SU-DHL-6 (cell line): ENCODE data around the gene ISX.

Experiments
- H2AFZ ChIP-seq: fragments of 200-600 bp; sonication (generic); 2 replicates; pipeline ENCODE4 v1.6.1; 2014; ENCODE audit warnings: low read depth, mild to moderate bottlenecking, moderate library complexity, mixed read lengths, antibody characterized with exemption, low read length; ENCODE audit not compliant: severe bottlenecking
- H3F3A ChIP-seq: fragments of 200-600 bp; shearing (Covaris generic); 2 replicates; pipeline ENCODE4 v1.6.0; 2016; ENCODE audit warnings: antibody characterized with exemption, mild to moderate bottlenecking; ENCODE audit not compliant: insufficient read depth
- H3K27ac ChIP-seq: fragments of 200-600 bp; sonication (generic); 2 replicates; pipeline ENCODE4 v1.5.1; 2016; ENCODE audit warnings: low read depth, mild to moderate bottlenecking, low read length, moderate library complexity, mixed read lengths
- H3K27me3 ChIP-seq: fragments of 200-600 bp; sonication (generic), shearing (Covaris generic); 2 replicates; pipeline ENCODE4 v1.6.0; 2014; ENCODE audit warnings: mild to moderate bottlenecking, low read length
- H3K36me3 ChIP-seq: fragments of 200-600 bp; sonication (generic); 2 replicates; pipeline ENCODE4 v1.6.1; 2014; ENCODE audit warnings: mild to moderate bottlenecking, low read length, mixed read lengths
- H3K4me2 ChIP-seq: fragments of 300-600, 200-600 bp; shearing (Covaris generic), sonication (generic); 2 replicates; pipeline ENCODE4 v1.6.0; 2014; ENCODE audit warnings: low read length, low read depth, mild to moderate bottlenecking; ENCODE audit not compliant: poor library complexity, severe bottlenecking
- H3K4me3 ChIP-seq: fragments of 200-600 bp; sonication (generic); 2 replicates; pipeline ENCODE4 v1.5.1; 2014; ENCODE audit warnings: antibody characterized with exemption, low read length, mild to moderate bottlenecking, mixed read lengths; ENCODE audit not compliant: insufficient read depth, poor library complexity, severe bottlenecking
- H3K79me2 ChIP-seq: fragments of 200-600 bp; sonication (generic); 2 replicates; pipeline ENCODE4 v1.6.1; 2014; ENCODE audit warnings: mild to moderate bottlenecking, low read length, moderate library complexity; ENCODE audit not compliant: insufficient read depth
- H3K9ac ChIP-seq: fragments of 200-600 bp; sonication (generic); 2 replicates; pipeline ENCODE4 v1.7.0; 2014; ENCODE audit warnings: mild to moderate bottlenecking, low read length
- H3K9me2 ChIP-seq: fragments of 200-600 bp; sonication (generic); replicated peaks from 2 replicates; pipeline ENCODE4 v1.6.1; 2014; ENCODE audit warnings: low read length; ENCODE audit not compliant: insufficient read depth
- H3K9me3 ChIP-seq: fragments of 200-600 bp; sonication (generic); 2 replicates; pipeline ENCODE4 v1.6.1; 2014; ENCODE audit warnings: low read length, mixed read lengths; ENCODE audit not compliant: insufficient read depth
- H4K20me1 ChIP-seq: fragments of 200-600 bp; sonication (generic); 2 replicates; pipeline ENCODE4 v1.6.1; 2014; ENCODE audit warnings: low read depth, mild to moderate bottlenecking, antibody characterized with exemption, low read length, moderate library complexity, mixed read lengths
- EZH2phosphoT487 ChIP-seq: fragments of 200-600 bp; sonication (generic), shearing (Covaris generic); conservative IDR thresholded peaks from 2 replicates; pipeline ENCODE4 v1.6.1; 2018; ENCODE audit warnings: mild to moderate bottlenecking, antibody characterized with exemption, low read length, moderate library complexity, mixed read lengths
- TF ChIP-seq, protein P1 (sequence below): fragments of 200-600 bp; sonication (generic); IDR thresholded peaks from one replicate; pipeline ENCODE4 v1.5.1; 2017; ENCODE audit warnings: antibody characterized with exemption, mild to moderate bottlenecking, low read length, moderate library complexity; ENCODE audit not compliant: insufficient read depth, poor library complexity, severe bottlenecking

Gene ISX

DNA sequence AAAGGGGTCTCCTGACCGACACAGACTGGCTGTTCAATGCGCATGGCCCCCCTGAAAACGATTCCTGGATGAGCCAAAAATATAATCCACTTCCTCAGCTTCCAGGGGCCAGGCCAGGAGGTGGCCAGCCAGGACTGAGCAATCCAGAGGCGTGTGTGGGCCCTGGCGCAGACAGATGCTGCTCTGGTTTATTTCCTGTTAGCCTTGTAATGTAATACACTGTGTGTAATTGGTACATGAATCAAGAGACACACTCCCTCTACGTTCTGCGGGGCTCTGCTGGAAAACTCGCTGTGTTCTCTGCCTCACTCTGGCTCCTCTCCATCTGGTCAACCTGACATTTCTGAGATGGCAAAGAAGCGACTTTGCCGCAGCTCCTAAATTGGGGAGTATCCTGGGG, 26.3 kb upstream of the ISX start:
- no peaks in the 10 kb centered on the region for H3K9me3 ChIP-seq
- no peaks in the 10 kb centered on the region for H3K9me2 ChIP-seq
- no peak overlapping the region for H3K9ac ChIP-seq
- H3K36me3 ChIP-seq = no peaks in the 10 kb centered on the region
- H3K27ac ChIP-seq = no peak overlapping the region
- H3K4me3 ChIP-seq = no peak overlapping the region
- H4K20me1 ChIP-seq = no peaks in the 10 kb centered on the region
- TF ChIP-seq, protein P1, sequence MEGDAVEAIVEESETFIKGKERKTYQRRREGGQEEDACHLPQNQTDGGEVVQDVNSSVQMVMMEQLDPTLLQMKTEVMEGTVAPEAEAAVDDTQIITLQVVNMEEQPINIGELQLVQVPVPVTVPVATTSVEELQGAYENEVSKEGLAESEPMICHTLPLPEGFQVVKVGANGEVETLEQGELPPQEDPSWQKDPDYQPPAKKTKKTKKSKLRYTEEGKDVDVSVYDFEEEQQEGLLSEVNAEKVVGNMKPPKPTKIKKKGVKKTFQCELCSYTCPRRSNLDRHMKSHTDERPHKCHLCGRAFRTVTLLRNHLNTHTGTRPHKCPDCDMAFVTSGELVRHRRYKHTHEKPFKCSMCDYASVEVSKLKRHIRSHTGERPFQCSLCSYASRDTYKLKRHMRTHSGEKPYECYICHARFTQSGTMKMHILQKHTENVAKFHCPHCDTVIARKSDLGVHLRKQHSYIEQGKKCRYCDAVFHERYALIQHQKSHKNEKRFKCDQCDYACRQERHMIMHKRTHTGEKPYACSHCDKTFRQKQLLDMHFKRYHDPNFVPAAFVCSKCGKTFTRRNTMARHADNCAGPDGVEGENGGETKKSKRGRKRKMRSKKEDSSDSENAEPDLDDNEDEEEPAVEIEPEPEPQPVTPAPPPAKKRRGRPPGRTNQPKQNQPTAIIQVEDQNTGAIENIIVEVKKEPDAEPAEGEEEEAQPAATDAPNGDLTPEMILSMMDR = no peak
- TF ChIP-seq EZH2phosphoT487 = no peak
- H3K4me2 ChIP-seq = no peak overlapping the region
- no peaks in the 10 kb centered on the region for H3F3A ChIP-seq
- H3K79me2 ChIP-seq = no peaks in the 10 kb centered on the region
- no peak overlapping the region for H2AFZ ChIP-seq
- no peaks in the 10 kb centered on the region for H3K27me3 ChIP-seq

DNA sequence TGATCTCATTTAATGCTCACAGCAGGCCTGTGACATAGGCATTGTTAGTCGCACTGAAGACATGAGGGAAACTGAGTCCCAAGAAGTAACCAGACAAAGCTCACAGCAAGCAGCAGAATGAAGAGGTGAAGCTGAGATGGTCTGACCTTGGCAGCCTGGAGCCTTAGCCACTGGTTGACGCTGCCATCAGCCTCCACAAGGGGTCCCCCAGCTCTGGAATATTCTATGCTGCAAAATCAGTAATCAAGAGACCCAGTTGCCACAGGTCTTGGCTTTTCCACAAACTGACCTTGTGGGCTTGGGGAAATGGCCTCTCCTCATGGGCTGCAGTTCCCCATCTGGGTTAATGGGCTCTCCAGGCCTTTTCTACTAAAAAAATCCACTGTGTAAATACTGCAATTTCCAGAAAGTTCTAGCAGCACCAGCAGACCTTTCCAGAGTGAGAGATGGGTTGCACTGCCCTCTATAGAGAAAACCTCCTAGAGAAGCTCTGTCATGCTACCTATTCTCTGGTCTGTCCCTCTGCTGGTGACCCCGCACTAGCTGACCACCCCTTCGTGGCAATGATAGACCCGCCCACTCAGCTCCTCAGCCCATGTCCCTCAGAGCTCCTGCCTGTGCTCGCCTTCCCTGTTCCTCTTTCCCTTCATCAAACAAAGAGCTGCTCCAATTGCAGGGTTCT, 22.6 kb upstream of the ISX start:
- H3K36me3 ChIP-seq = no peaks in the 10 kb centered on the region
- no peaks in the 10 kb centered on the region for H4K20me1 ChIP-seq
- no peak for TF ChIP-seq EZH2phosphoT487
- TF ChIP-seq, protein P1 = peak; percentile 17
- no peak overlapping the region for H3K4me3 ChIP-seq
- no peak overlapping the region for H2AFZ ChIP-seq
- H3K27ac ChIP-seq = no peak overlapping the region
- H3F3A ChIP-seq = no peaks in the 10 kb centered on the region
- no peaks in the 10 kb centered on the region for H3K9me2 ChIP-seq
- H3K9ac ChIP-seq = no peak overlapping the region
- H3K9me3 ChIP-seq = no peaks in the 10 kb centered on the region
- no peaks in the 10 kb centered on the region for H3K27me3 ChIP-seq
- H3K4me2 ChIP-seq = no peak overlapping the region
- H3K79me2 ChIP-seq = no peaks in the 10 kb centered on the region

DNA sequence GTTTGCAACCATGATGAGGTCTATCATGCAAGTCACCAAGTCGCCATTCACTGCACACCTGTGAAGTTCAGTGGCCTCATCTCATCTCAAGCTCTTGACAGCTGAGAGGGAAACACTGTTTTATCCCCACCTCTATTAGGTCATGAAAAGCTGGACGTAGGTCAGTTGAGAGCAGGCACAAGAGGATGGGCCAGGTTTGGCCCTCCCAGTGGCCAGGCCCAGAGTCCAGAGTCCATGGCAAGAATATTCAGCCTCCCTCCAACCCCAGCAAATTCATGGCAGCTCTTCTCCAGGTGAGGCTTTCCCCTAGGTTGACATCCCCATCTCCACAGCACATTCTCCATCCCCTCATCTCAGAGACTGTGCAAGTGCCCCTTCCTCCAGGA, 22.0 kb upstream of the ISX start:
- Histone ChIP-seq H3K9ac (no peak overlapping the region), H3K79me2 (no peaks in the 10 kb centered on the region), H4K20me1 (no peaks in the 10 kb centered on the region), H3K36me3 (no peaks in the 10 kb centered on the region), H3F3A (no peaks in the 10 kb centered on the region), H2AFZ (no peak overlapping the region), H3K27ac (no peak overlapping the region), H3K4me2 (no peak overlapping the region), H3K9me3 (no peaks in the 10 kb centered on the region), H3K27me3 (no peaks in the 10 kb centered on the region), H3K9me2 (no peaks in the 10 kb centered on the region), H3K4me3 (no peak overlapping the region)
- no peak for TF ChIP-seq EZH2phosphoT487
- TF ChIP-seq, protein P1 = no peak
